HL-60 (cell line): ENCODE data around the gene PRLR.

Experiments
- DNase-seq, 2 experiments: peaks; one replicate each; pipeline ENCODE4 v3.0.0-alpha.2; 2010 to 2020; ENCODE audit warnings: low read depth in 1 of 2, low spot score in 1 of 2
- H3K27ac ChIP-seq: fragments of 250-450 bp; sonication (Bioruptor Pico); replicated peaks from 2 replicates; pipeline ENCODE4 v1.5.1; 2020; ENCODE audit warnings: mild to moderate bottlenecking, moderate library complexity
- H3K27me3 ChIP-seq: fragments of 250-450 bp; sonication (Bioruptor Pico); 2 replicates; pipeline ENCODE4 v1.5.1; 2021; ENCODE audit warnings: mild to moderate bottlenecking, moderate library complexity; ENCODE audit not compliant: insufficient read depth, poor library complexity, severe bottlenecking
- H3K4me3 ChIP-seq: replicated peaks from 2 replicates; pipeline ENCODE4 v1.5.1; 2011; ENCODE audit warnings: mild to moderate bottlenecking, control low read depth, low read length; ENCODE audit not compliant: insufficient read depth
- CTCF ChIP-seq: IDR thresholded peaks from one replicate; pipeline ENCODE4 v1.5.1; 2011; ENCODE audit warnings: low read length, control low read depth, inconsistent platforms; ENCODE audit not compliant: insufficient read depth
- GABPA ChIP-seq: IDR thresholded peaks from 2 replicates; pipeline ENCODE4 v1.6.1; 2012; ENCODE audit warnings: low read depth
- POLR2AphosphoS5 ChIP-seq: IDR thresholded peaks from 2 replicates; pipeline ENCODE4 v1.6.1; 2012; ENCODE audit warnings: low read depth
- REST ChIP-seq: IDR thresholded peaks from 2 replicates; pipeline ENCODE4 v1.6.1; 2012; ENCODE audit warnings: low read depth; ENCODE audit not compliant: insufficient replicate concordance
- SPI1 ChIP-seq: IDR thresholded peaks from 2 replicates; pipeline ENCODE4 v1.6.1; 2012; ENCODE audit warnings: low read depth, mild to moderate bottlenecking, borderline replicate concordance

The PRLR gene

GRCh38 chr5:35141739-35142138 is 88.5 kb downstream of the PRLR start:
- TF ChIP-seq POLR2AphosphoS5, result no peak
- no peak for TF ChIP-seq REST
- TF ChIP-seq CTCF, result no peak
- no peak for TF ChIP-seq GABPA
- TF ChIP-seq SPI1, result no peak
- no peak for DNase-seq
- Histone ChIP-seq H3K27me3 (no peaks in the 10 kb centered on the region), H3K4me3 (no peak overlapping the region), H3K27ac (no peak overlapping the region)

GRCh38 chr5:35138232-35138631 is 92.1 kb downstream of the PRLR start:
- H3K27ac ChIP-seq, result no peak overlapping the region
- TF ChIP-seq REST (no peak), POLR2AphosphoS5 (no peak), SPI1 (no peak), CTCF (no peak), GABPA (no peak)
- no peaks in the 10 kb centered on the region for H3K27me3 ChIP-seq
- DNase-seq, result no peak
- no peak overlapping the region for H3K4me3 ChIP-seq

GRCh38 chr5:35136386-35136785 is 93.9 kb downstream of the PRLR start:
- H3K27me3 ChIP-seq, result no peaks in the 10 kb centered on the region
- no peak overlapping the region for H3K27ac ChIP-seq
- H3K4me3 ChIP-seq, result no peak overlapping the region
- DNase-seq, result no peak
- TF ChIP-seq REST (no peak), GABPA (no peak), POLR2AphosphoS5 (no peak), CTCF (no peak), SPI1 (no peak)
